GM19025 (cell line): ENCODE measurements around the gene SPOCK1.
"Not testable (repeated sequence)": the region's sequence is repeated elsewhere in the genome, so short reads cannot be mapped to it uniquely, and the experiment has no call there.

ENCODE experiments used
- ATAC-seq: cut with Tn5 transposase; IDR thresholded peaks from one replicate; pipeline ENCODE4 v1.9.1; 2021; ENCODE audit warnings: mild to moderate bottlenecking, low read depth, moderate library complexity; ENCODE audit not compliant: unreplicated experiment

Gene SPOCK1

GRCh38 chr5:137236252-137236651 is 262.9 kb downstream of the SPOCK1 start:
- ATAC-seq = no peak

- peak; percentile 63 for ATAC-seq
Observed at GRCh38 chr5:137234973-137235943, 263.9 kb downstream of the SPOCK1 start.

- no peak for ATAC-seq
Observed at GRCh38 chr5:137233726-137234125, 265.4 kb downstream of the SPOCK1 start.

GRCh38 chr5:137233304-137233703 is 265.8 kb downstream of the SPOCK1 start:
- ATAC-seq = not testable (repeated sequence)

GRCh38 chr5:137231540-137231939 is 267.6 kb downstream of the SPOCK1 start:
- no peak for ATAC-seq

GRCh38 chr5:137228816-137229215 is 270.3 kb downstream of the SPOCK1 start:
- no peak for ATAC-seq

GRCh38 chr5:137226081-137226480 is 273.0 kb downstream of the SPOCK1 start:
- no peak for ATAC-seq

- no peak for ATAC-seq
Observed at GRCh38 chr5:137223324-137224295, 275.5 kb downstream of the SPOCK1 start.

- no peak for ATAC-seq
Observed at GRCh38 chr5:137221943-137222342, 277.2 kb downstream of the SPOCK1 start.

- peak; percentile 83 for ATAC-seq
Observed at GRCh38 chr5:137220523-137220927, 278.6 kb downstream of the SPOCK1 start.

- ATAC-seq = no peak
Observed at GRCh38 chr5:137218896-137219295, 280.2 kb downstream of the SPOCK1 start.

GRCh38 chr5:137218471-137218870 is 280.7 kb downstream of the SPOCK1 start:
- ATAC-seq = no peak

- ATAC-seq = no peak
Observed at GRCh38 chr5:137217599-137218200, 281.4 kb downstream of the SPOCK1 start.

- no peak for ATAC-seq
Observed at GRCh38 chr5:137216976-137217598, 282.0 kb downstream of the SPOCK1 start.

- no peak for ATAC-seq
Observed at GRCh38 chr5:137215780-137216179, 283.3 kb downstream of the SPOCK1 start.

GRCh38 chr5:137215261-137215660 is 283.9 kb downstream of the SPOCK1 start:
- ATAC-seq = no peak

- no peak for ATAC-seq
Observed at GRCh38 chr5:137214446-137215189, 284.5 kb downstream of the SPOCK1 start.

GRCh38 chr5:137212471-137212870 is 286.7 kb downstream of the SPOCK1 start:
- ATAC-seq = no peak

GRCh38 chr5:137209232-137209809 is 289.8 kb downstream of the SPOCK1 start:
- no peak for ATAC-seq
